ENCODE measurements around the gene FHIT. TPM values are rescaled to one million over a fixed set of nuclear protein-coding genes. Genes with fewer than 3 reads are reported as not detected.

Gene FHIT
- total RNA-seq, 4 donors from 2014 or later: 4.4 to 10.6 (median 8.4) TPM

DNA sequence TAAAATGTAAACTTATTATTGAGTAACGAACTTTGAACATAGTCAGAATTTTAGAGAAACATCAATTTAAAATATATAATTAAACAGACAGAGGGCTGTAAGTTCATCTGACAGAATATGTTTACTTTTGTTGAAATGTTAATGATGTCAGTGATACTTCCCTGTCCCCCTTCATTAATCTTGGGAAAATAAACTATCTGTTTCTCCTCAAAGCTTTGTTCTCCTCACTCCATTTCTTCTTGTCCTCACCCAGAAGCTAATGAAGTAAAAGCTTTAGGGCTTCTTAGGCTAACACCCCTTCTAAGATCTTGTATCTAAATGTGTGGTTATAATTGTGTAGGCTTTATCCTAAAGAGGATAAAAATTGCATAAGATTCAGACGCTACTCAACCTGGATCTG, 1031.8 kb downstream of the FHIT start:
- no peak for TF ChIP-seq CTCF (IDR thresholded peaks at IDR 0.05; ENCODE audit: low read depth)

DNA sequence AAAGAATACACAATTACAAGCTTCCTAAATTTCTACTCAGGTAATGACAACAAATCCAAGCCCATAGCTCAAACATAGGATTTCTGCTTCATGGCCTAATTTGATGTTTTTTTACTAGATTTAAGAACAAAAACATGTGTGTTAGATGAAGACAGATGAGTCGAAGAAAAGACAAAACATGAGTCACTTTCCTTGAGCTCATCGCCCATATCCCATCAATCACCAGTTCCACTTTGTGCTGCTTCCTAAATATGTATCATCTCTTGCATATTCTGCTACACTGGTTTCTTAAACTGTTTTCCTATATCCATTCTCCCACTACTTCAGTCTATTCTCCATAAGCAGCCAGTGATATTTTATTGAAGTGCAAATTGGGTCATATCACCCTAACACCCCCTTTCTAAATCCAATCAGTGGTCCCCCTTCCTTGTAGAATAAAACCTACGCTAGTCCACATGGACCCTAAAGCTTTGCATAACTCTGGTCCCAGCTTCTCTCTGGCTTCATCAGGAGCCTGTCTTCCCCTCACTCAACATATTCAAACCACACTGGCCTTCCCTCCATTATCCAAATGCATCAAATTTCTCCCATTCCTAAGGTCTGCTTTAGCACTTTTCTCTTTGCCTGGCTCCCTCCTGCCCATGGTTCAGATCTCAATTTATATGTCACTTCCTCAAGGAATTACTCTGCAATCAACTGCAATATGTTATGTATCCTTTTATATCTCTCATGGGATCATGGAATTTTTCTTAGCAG, 1033.9 kb downstream of the FHIT start:
- no peak for TF ChIP-seq CTCF (IDR thresholded peaks at IDR 0.05; ENCODE audit: low read depth)

- TF ChIP-seq CTCF (IDR thresholded peaks at IDR 0.05; ENCODE audit: low read depth): no peak
Measured at GRCh38 chr3:60216462-60217075, 1034.7 kb downstream of the FHIT start.

DNA sequence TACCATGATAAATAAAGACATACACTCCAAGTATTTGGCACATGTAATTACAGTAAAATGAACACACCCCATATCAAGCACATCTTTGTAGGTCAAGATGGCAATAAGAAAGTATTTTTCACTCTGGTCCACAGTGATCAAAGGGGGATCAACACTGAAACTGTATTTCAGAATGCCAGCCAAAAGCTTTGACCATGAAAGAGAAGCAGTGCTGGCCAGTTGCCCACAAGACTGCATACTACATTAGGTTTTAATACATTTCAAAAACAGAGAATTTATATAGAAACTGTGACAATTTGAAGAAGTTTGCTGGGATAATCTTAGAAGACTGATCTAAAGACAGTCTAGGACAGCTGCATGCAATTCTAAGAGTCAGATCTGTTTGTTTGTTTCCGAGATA, 1035.3 kb downstream of the FHIT start:
- no peak for TF ChIP-seq CTCF (IDR thresholded peaks at IDR 0.05; ENCODE audit: low read depth)

DNA sequence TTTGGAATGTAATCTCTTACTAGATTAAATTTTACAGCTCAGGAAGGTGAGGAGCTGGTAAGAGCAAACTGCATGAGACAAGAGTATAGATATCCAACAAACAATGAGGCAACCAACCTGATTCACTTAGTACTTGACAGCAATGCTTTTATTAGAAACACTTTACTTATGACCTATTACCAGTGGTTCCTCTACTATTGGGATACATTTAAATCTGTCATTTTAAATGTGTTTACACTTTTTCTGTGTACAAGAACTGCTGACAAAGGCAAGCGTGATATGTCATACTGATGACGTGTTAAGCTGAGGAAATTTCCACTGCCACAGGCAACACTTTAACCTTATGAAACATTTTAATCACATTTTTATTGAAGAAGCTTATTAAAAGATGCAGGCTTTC, 1043.3 kb downstream of the FHIT start:
- no peak for TF ChIP-seq CTCF (IDR thresholded peaks at IDR 0.05; ENCODE audit: low read depth)

GRCh38 chr3:60206206-60206605, 1045.0 kb downstream of the FHIT start:
- TF ChIP-seq CTCF (IDR thresholded peaks at IDR 0.05; ENCODE audit: low read depth): no peak

DNA sequence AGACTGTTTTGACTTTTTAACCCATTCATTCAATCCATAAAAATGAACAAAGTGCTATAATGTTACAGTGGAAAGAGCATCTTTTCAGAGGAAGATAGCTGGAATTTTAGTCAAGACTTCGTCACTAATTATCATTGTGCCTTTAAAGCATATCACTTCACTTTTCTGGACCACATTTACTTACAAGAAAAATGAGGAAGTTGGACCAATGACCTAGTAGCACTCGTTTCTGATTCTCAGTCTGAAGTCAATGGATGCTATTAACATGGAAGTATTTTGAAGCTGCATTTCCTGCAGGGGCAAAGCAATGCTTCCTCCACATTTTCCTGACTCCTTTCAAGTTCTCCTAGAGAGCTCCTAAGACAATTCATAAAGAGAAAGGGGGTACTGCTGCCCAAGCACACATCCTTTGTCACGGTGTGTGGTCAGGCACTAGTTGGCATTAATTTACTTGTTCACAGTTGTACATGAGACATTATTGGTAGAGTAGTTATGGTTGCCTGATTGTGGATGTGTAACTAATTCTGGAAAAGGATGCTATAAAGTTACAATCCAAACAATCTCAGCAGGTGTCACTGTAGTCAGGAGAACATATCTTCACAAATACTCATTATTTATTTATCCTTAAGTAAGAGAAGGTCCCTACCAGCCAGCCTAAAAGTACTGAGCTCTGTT, 1049.1 kb downstream of the FHIT start:
- TF ChIP-seq CTCF (IDR thresholded peaks at IDR 0.05; ENCODE audit: low read depth): no peak

Measured in subcutaneous adipose tissue (tissue), 4 donors.